Islet precursor cell (in vitro differentiated cells): ENCODE results near the gene TP53TG5.
"Not testable (repeated sequence)": the region's sequence is repeated elsewhere in the genome, so short reads cannot be mapped to it uniquely, and the experiment has no call there.

ENCODE experiments used
- DNase-seq: peaks from one replicate; pipeline ENCODE4 v3.0.0-alpha.2; 2018

The TP53TG5 gene

DNA sequence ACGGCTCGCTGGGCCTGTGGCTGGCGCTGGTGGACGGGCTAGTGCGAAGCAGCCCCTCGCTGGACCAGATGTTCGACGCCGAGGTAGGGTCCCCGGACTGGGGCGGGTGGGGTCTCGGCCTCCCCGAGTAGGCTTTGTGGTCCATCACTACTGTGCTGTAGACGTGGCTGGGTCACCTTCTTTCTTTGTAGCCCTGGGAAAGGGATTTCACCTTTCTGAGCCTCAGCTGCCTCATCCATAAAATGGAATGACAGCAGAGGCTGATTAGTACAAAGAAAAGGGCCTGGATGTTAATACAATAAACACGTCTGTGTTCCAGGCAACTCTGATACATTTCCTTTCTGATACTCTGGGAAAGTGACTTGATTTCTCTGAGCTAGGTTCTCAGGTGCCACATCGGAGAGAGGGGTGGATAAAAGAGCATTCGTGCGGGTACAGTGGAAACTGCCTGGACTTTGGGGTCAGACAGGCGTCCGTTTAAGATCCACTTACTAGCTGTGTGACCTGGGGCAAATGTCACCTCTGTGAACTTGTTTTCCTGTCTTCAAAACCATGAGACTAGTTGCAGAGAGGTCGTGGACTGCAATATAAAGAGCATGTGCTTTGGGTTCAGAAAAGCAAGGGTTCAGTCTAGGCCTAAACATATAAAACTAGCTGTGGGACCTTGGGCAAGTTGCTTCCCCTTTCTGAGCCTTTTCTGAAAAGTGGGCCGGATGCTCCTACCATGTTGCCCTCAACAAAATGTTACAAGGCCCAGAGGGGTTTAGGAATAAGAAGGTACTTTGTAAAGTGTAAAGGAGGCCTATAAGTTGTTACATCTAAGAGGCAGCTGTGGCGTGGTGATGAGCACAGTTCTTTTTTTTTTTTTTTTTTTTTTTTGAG, 14.3 kb downstream of the TP53TG5 start:
- DNase-seq = no peak

DNA sequence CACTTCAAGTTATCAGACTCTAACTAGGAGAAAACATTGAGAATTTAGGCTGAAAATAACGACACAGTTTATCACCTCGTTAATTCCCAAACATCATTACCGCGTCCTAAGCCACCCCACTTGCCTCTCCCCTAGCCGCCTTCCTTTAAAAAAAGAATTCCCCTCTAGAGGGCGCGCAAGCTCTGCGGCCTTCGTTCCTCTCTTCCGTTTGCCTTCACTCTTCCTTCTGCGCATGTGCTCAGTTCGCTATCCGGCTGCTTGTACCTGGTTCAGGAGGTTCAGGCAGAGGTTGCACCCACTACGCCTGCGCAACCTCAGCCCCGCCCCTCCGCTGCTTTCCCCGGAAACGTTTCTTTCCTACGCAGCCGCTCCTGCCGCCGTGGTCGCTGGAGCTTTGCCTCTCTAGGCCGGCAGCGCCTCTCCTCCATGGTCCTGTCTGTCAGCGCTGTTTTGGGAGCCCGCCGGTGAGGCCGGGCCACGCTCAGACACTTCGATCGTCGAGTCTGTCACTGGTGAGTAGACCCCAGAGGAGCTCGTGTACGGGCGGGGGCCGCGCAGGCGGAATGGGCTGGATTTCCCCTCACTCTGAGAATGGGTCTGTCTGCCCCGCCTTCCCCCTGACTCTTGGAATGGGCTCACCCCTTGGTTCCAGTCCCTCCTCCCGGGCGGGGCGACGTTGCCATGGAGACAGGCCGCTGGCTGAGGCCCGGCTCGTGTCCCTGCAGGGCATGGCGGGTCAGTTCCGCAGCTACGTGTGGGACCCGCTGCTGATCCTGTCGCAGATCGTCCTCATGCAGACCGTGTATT, 15.1 kb downstream of the TP53TG5 start, which contains the start of gene SYS1:
Gene SYS1 (plus strand): TSS at position 353 of the 807 bp plus-strand sequence. CDS start 376 bp downstream, at position 729.
- DNase-seq = peak; percentile 99

DNA sequence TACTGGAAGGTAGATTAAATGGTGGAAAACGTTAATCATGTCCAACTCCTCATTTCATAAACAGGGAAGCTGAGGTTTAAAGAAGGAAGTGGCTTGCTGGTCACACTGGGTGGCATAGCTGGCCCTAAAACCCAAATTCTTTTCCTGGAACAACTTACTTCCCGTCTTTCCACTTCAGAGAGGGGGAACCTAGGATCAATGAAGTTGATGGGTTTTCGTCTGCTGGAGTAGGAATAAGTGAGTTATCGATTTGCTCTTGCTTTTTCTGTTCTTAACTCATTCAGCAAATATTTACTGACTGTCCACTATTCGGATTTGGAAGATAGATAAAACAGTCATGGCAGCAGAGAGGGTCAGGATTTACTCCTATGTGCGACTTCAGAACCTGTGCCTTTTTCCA, 16.3 kb downstream of the TP53TG5 start:
- DNase-seq = no peak

DNA sequence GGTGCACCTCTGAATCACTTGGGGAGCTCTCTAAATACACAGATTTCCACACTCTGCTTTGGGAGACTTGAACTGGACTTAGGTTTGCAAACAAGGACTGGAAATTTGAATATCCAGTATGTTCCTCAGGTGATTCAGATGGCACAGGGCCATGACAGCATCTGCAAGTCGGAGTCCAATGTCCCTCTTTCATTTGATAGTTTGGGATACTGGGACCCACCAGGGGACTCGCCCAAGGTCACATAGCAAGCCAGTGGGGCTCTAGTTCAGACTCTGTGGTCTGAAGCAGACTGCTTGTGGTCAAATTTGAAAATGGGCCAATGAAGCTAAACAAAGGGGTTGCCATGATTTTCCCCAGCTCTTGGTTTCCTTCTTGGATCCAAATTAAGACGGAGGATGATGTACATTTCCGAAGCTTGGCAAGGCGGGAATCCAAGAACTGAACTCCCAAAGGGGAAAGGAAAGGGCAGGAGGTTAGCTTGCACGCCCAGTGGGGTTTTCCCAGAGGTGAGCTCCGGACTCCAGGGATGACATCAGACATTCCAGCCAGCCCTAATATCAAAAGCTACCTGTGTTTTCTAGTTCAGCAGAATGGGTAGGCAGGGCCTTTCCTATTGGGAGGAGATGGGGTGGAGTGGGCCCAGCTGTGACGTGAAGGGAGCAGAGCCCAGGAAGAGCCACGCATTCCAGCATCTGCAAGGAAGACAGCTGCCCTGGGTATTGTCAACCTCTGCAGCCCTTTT, 18.5 kb downstream of the TP53TG5 start:
- DNase-seq = peak; percentile 94

DNA sequence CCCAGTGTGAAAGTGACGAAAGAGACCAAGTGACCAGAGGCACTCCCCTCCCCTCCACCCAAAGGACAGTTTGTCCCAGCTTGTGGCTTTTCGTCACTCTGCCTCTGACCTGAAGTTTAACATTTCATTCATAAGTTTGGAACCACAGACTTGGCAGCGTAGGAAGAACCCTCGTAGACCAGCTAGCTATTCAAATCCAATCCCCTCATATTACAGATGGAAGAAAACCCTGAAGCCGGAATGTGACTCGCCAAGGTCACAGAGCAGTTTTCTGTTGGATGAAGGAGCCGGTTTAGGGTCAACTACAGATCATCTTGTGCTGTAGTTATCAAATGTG, 19.1 kb downstream of the TP53TG5 start:
- DNase-seq = no peak

DNA sequence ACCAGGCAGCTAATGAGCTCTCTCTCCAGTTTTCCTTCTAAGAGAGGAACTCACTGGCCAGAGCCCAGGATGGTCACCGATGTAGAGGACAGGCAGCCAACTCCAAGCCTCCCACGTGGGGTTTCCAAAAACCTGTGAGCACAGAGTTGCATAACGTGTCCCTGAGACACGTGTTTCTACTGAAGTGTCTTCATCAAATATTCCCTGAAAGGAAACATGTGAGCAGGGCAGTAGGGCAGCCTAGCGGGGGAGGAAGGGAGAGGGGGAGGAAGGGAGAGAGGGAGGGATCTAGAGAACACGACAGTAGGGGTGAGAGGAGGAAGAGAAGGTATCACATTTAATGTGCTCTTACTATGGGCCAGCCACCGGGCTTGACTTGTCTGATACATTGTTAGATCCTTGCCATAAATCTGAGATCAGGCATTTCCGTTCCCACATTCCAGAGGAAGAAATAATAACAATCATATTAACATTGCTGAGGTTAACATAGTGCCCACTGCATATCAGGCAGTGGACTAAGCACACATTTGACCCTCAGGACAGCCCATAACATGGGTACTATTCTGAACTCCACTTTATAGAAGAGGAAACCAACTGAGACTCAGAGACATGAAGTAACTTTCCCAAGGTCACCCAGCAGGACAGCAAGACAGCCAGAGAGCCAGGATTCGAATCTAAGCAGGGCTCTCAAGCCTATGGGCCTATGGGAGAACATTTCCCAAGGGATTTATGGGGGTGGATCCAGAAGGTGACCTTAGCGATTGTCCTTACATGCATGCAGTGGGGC, 19.6 kb downstream of the TP53TG5 start:
- no peak for DNase-seq

DNA sequence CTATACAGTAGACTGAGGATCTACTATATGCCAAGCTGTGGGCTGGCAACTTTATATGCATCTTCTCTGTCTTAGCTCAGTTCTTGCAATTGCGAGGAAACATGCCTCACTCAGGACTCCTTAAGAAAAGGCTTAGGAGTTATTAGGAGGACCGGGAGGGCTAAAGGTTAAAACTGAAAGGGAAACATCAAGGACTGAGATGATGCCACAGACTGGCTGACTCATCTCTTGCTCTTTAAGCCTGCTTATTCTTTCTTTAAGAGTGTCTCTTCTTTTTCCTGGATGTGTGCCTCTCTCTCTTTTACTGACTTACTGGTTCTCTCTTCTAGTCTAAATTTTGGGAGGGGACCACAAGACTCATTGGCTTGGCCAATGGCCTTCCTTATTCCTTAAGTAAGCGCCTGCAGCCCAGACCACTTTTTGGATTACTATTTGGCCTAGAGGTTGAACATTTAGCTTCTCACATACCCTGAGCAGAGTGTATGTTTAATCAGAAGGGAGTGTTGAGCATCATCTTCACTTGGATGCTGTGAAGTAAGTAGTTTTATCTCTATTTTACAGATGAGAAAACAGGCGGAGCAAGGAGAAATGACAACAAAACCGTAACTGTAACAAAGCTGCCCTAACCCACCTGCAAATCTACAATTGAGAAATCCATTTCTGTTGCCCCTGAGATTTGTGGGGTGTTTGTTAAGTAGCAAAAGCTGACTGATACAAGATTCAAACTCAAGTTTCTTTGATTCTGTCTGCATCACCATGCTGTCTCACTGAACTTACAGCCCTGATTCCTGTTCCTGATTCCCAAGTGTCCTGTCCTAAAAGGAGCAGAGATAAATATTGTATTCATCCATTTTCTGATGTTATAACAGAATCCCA, 22.7 kb downstream of the TP53TG5 start:
- DNase-seq = peak; percentile 66

DNA sequence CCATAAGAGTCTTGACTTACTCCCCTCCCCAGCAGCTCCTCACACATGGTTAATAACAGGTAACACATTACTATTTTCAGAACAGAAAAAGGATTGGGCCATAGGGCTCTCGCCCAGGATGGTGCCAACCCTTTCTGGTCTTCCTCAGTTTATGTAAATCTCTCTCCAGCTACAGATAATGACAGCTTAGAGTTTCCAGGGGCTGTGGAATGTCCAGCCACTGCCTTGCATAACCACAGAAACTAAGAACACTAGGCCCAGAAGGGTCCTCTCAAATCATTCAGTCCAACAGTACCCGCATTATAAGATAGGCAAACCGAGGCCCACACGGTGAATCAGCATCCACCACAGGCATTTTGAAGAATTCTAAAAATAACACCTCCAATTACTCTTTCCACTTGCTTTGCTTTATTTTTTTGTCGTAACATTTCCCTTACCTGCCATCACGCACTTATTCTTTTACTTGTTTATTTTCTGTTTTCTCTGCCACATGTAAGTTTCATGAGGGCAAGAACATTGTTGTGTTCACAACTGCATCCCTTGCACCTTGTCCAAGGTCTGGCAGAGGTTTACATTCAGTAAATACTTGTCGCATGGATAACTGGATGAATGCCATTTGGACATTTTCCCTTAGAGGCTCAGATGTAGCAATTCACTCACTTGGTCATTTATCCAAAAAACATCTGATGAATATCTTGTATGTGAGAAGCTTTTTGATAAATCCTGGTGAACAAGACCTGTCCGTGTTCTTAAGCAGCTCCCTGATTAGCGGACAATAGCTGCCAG, 23.5 kb downstream of the TP53TG5 start:
- DNase-seq = no peak

DNA sequence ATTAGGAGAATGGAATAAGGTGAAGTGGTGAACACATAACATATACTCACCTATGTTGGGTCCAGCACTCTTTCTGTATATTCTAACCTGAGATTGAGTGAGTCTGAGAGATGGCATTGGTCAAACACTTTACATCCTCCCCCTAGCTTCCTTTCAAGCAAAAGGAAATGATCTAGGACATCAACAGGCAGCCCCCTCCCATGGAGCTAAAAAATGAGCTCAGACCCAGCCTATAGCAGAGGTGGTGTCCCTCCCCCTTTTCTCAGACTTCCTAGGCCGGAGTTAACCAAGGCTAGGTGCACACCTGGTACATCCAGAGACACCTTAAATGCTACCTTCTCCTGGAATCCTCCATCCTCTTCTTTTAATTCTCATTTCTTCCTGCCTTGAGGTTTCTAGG, 24.4 kb downstream of the TP53TG5 start:
- DNase-seq = no peak

DNA sequence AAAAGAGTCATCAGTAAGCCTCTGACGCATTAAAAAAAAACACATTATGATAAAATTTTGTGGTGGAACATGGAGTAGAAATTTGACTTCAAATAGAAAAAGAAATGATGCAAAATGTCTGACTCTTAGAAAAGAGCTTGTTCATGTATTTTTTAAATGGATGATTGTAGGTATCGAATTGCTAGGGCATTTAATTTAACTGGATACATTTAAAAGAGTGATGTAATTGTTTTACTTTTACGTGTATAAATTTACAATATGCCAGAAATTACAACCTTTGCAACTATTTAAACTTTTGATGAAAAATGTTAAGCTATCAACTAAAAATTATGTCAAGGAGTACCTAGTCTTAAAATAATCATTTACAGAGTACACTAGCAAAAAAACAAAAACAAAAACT, 25.4 kb downstream of the TP53TG5 start:
- DNase-seq = no peak

DNA sequence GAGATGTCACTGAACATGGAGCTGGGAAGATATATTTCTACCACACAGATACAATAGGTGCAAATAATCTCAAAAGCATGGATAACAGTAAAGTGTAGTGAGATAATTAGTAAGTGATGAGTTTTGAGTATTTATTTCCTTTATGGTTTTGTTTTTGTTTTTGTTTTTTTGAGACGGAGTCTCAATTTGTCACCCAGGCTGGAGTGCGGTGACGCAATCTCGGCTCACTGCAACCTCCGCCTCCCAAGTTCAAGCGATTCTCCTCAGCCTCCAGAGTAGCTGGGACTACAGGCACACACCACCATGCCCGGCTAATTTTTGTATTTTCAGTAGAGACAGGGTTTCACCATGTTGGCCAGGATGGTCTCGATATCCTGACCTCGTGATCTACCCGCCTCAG, 27.3 kb downstream of the TP53TG5 start:
- not testable (repeated sequence) for DNase-seq

DNA sequence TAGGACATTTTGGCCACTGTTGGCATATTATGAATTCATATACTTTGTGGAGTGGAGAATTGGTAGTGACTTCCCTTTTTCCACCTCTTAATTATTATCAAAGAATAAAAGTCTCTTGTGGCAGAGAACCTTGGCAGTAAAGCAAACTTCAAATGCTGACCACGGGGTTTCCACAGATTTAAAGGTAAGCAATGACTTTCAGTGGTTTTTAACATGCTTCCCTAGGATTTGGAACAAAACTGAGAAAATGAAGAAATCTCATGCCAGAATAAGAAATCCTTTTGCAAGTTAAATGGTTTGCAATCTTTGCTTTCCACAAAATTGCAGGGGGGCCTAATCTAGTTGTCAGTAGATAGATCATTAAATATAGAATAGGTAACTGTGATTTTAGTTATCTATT, 27.9 kb downstream of the TP53TG5 start:
- no peak for DNase-seq

DNA sequence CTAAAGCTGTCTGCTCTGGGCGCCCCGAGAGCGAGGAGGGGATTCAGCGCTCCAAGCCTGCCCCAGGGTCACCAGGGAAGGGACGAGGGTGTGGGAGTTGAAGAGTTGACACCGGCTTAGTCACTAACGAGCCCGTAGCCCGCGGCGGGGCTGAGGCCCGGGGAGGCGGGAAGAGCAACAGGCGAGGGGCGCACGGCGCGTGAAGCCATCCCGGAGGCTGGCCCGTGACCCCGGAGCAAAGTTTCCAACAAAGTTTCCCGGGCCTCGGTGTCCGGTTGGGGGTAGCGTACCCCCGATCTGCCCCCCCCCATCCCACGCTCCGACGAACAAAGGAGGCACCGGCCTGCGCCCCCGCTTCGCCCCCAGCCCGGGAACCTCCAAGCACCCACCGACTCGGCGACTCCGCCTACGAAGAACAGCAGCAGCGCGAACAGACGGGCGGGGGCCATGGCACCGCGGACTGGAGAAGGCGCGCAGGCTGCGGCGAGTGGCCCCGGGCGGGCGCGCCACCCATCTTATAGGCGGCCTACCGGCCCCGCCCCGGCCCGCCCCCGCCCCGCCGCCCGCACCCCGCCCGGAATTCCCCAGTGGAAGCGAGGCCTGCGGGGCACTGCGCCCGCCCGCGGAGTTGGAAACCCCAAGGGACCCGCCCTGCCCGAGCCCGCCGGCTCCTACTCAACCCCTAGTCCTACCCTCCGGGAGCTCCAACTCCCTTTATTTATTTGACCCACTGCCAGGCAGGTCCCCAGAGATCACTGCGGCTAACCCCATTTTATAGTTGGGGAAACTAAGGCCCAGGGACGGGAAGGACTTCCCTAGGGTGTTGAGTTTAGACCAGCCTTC, 30.0 kb downstream of the TP53TG5 start, which contains the start of gene SDC4:
Gene SDC4 (minus strand): TSS at position 489 of the 843 bp plus-strand sequence. CDS start 40 bp downstream, at position 449.
- DNase-seq = peak; percentile 80

DNA sequence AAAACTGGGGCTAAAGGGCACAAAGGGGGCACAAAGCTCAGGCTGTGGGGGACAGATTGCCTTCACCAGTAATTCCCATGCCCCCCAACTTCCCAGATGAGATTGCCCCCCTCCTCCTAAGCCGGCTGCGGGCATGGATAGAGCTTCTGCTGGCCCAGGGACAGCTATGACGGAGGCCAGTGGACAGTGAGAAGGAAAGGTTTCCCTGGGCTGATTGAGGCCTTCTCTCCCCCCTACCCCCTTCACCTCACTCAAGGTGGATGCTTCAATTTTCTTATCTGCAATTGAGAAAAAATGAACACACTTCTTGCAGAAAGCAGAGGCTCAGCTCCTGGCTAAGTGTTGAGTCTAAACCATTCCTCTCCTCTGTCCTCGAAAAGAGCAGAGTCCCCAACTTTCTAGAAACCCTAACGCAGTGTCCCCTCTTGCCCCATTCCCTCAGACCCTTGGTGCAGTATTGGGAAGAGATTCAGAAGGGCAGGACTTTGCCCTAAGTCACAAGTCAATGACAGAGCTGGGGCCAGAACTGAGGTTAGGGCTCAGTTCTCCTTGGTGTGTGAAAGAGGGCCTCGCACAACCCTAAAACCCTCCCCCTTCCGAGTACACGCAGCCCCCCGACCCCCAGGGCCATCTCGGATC, 30.7 kb downstream of the TP53TG5 start:
- no peak for DNase-seq

DNA sequence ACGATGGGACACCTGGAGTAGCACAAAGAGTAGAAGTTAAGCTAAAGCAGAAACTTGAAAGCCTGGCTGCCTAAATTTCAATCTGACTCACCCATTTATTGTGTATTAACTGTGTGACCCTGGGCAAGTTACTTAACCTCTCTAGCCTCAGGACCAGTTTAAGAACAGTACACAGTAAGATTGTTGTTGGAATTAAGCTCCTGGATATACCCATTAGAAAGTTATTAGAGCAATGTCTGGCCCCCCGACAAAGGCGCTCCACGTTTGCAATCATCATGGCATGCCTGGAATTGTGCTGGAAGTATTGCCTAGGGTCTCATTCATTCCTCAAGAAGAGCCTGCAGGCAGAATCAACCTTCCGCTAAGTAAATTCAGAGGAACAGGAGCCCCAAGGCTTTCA, 31.3 kb downstream of the TP53TG5 start:
- no peak for DNase-seq

DNA sequence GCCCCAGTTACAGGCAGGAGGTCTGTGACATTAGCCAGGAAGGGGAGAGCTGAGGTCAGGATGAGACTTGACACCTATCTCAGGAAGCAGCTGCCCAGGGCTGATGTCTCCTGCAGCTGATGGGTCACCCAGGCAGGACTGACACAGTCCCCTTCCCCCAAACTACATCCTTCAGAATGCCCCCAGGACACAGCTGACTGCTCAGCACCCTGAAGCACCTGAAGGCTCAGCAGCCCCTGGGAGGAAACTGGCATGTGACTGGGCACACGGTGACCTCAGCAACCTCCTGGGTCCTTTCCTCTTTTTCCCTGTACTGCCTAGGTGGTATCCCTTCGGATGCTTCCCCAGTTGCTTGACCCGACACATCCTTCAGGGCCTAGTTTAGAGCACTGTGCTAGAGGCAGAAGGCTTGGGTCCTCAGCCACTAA, 31.8 kb downstream of the TP53TG5 start:
- peak; percentile 78 for DNase-seq

DNA sequence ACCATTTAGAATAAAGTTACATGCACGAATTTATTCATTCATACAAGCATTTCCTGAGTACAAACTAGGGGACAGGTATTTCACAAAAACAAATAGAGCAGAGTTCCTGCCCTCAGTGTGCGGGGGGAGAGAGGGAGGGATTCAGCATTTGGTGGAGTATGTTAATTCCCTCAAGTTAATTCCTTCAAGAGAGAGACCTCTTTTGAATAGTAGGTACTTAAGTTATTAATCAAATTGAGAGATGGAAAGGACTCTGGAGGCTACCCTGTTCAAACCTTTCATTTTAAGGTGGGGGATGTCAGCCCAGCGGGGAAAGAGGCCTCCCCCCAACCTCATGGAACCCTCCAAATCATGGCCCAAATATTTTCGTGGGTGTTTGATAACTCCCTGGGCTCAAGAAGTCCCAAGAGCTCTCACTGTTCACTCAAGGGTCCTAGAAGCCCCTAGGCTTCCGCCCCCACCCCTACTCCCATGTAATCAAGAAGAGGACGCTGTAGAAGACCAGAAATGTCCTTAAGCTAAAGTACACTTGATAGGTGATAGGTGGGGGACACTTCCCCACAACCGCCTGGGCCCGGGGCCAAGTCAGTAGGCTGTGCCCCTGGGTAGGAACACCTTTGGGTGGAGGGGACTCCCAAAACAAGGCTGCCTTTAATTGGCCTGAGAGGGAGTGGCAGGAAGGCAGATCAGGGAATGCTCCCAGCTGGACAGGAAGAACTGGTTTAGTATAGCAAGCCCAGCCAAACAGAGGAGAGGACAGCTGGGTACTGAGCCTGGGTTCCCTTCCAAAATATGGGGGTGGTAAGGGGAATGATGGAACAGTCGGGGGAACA, 32.8 kb downstream of the TP53TG5 start:
- DNase-seq = peak; percentile 69
